HFF-Myc (cell line): ENCODE data around the gene GJE1.
"Not testable (repeated sequence)": the region's sequence is repeated elsewhere in the genome, so short reads cannot be mapped to it uniquely, and the experiment has no call there.

Source experiments
- DNase-seq: peaks from one replicate; pipeline ENCODE4 v3.0.0-alpha.2; 2011; ENCODE audit warnings: low read depth; ENCODE audit errors: extremely low read depth
- H3K4me3 ChIP-seq: replicated peaks from 2 replicates; pipeline ENCODE4 v1.5.1; 2011; ENCODE audit warnings: low read depth, mild to moderate bottlenecking, control low read depth, low read length
- TF ChIP-seq, protein P1 (sequence below): IDR thresholded peaks from 2 replicates; pipeline ENCODE4 v1.5.1; 2012; ENCODE audit warnings: mild to moderate bottlenecking, low read depth, low read length, control low read depth; ENCODE audit errors: missing control alignments

GJE1 gene

GRCh38 chr6:142152746-142153145 is 20.0 kb downstream of the GJE1 start:
- H3K4me3 ChIP-seq = no peak overlapping the region
- DNase-seq = no peak
- TF ChIP-seq, protein P1, sequence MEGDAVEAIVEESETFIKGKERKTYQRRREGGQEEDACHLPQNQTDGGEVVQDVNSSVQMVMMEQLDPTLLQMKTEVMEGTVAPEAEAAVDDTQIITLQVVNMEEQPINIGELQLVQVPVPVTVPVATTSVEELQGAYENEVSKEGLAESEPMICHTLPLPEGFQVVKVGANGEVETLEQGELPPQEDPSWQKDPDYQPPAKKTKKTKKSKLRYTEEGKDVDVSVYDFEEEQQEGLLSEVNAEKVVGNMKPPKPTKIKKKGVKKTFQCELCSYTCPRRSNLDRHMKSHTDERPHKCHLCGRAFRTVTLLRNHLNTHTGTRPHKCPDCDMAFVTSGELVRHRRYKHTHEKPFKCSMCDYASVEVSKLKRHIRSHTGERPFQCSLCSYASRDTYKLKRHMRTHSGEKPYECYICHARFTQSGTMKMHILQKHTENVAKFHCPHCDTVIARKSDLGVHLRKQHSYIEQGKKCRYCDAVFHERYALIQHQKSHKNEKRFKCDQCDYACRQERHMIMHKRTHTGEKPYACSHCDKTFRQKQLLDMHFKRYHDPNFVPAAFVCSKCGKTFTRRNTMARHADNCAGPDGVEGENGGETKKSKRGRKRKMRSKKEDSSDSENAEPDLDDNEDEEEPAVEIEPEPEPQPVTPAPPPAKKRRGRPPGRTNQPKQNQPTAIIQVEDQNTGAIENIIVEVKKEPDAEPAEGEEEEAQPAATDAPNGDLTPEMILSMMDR = no peak

DNA sequence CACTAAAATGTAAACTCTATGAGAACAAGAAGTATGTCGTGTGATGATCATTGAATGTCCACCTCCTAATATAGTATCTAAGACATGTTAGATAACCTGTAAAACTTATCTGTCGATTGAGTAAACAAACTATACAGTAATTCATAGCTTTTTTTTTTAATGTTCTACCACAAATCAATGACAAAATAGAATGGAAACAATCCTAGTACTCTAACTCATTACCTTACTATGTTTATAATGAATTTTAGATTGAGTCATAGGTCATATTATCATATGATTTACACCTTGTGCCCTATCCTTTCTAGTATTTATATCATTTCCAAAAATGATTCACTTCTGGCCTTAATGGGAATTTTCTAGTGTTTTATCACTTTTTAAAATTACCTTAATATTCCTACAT is 20.5 kb downstream of the GJE1 start:
- DNase-seq = no peak
- TF ChIP-seq, protein P1 = no peak
- H3K4me3 ChIP-seq = no peak overlapping the region

GRCh38 chr6:142154336-142154735 is 21.6 kb downstream of the GJE1 start:
- no peak overlapping the region for H3K4me3 ChIP-seq
- TF ChIP-seq, protein P1 = no peak
- no peak for DNase-seq

DNA sequence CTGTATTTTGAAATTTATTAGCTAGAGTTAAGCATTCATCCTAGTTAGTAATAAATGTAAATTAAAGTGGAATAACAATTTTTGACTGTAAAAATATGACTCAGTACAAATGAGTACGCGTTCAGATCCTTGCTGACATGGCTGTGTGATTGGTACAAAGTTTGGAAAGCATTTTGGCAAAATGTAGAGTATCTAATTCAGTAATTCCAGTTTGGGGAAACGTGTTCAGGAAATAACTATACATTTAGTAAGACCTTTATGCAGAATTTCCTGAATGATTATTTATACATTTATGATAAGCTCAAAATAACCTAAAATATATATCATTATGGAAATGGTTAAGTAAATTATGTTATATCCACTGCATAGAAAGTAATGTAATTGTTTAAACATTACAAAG is 22.4 kb downstream of the GJE1 start:
- H3K4me3 ChIP-seq = no peak overlapping the region
- TF ChIP-seq, protein P1 = no peak
- DNase-seq = no peak

DNA sequence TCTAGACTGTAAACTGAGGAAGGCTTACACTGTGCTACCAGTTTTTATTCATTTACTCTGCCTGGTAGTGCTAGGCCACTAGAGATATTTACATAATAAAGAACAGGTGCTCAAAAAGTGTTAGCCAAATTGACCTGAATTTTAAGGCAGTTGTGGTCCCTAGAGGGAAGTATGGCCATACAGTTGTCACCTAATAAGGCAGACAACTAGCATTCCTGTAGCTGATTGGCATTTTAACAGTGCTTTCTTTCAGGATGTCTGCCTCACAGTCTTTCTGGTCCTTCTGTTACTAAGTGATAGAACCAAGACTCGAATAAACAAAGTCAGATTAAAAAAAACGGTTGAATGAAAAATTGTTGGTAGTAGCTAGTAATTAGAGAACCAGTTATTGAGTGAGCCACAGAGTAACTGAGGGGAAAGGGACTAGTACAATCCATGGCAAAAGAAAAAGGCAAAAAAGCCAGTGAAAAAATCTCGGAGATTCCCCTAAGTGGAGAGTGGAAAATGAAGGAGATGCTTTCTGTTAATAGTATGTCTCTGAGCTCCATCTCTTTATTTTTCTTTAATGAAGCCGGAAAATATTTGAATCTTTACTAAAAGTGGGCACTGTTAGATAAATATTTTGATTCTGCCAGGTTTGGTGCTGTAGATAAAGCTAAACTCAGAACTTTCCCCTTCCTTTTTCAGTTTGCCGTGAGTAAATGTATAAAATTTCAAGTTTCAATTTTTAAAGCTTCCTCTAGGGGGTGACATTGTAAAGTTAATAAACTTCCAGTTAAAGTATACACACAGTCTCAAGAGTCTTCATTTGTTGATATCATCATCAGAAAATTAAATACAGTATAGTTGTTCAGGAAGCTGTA is 23.4 kb downstream of the GJE1 start:
- DNase-seq = no peak
- TF ChIP-seq, protein P1 = no peak
- H3K4me3 ChIP-seq = no peak overlapping the region

- DNase-seq, H3K4me3 ChIP-seq: not testable (repeated sequence)
Observed at GRCh38 chr6:142156758-142157068, 24.0 kb downstream of the GJE1 start.

DNA sequence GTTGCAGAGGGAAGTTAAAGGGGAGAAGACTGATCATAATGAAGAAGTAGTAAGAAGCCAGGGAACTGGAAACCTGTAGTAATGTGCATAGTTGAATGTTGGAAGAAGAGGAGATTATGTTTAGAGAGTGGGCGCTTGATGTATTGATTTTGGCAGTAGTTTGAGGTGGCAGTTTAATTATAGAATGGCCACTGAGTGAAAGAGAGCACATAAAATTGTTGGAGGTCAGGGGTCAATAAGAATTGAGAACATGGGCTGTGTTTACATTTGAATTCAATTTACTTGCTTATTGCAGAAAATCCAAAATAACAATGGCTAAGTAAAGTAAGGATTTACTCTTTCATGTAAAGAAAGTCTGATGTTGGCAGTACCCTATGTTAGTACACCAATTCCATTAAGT is 30.1 kb downstream of the GJE1 start:
- TF ChIP-seq, protein P1 = no peak
- no peak overlapping the region for H3K4me3 ChIP-seq
- DNase-seq = no peak
